ENCODE measurements around the gene WWC2.

- TF ChIP-seq CTCF (IDR thresholded peaks at IDR 0.05) (no peak), EZH2 (IDR thresholded peaks at IDR 0.05) (no peak), EZH2phosphoT487 (IDR thresholded peaks at IDR 0.05) (no peak)
Measured at GRCh38 chr4:183329954-183330742, 231.1 kb downstream of the WWC2 start.
